K562 (cell line): ENCODE results near the gene NEUROD2. TPM values are rescaled to one million over a fixed set of nuclear protein-coding genes. Genes with fewer than 3 reads are reported as not detected.

Experiments used
- BCOR ChIP-seq: fragments of 450-650 bp; IDR thresholded peaks from 2 replicates; pipeline ENCODE4 v1.6.1; 2016
- FUS ChIP-seq: fragments of 200-400 bp; formaldehyde crosslinking; optimal IDR thresholded peaks from 2 replicates; pipeline ENCODE3; 2017; ENCODE audit warnings: low read depth, low read length
- JUN ChIP-seq, 2 experiments: sonication (generic) in 1 of 2; formaldehyde crosslinking in 1 of 2; IDR thresholded peaks; 2 replicates each; pipeline versions ENCODE4 v1.6.1 to v1.8.0; 2012 to 2022; ENCODE audit warnings: borderline replicate concordance in 2 of 2, mild to moderate bottlenecking in 2 of 2, improper control_type of control experiment in 1 of 2, low read depth in 1 of 2, low read length in 1 of 2, missing genetic modification reagents in 1 of 2
- MGA ChIP-seq: fragments of 450-650 bp; IDR thresholded peaks from 2 replicates; pipeline ENCODE4 v1.6.1; 2016; ENCODE audit warnings: mild to moderate bottlenecking, moderate library complexity
- PKNOX1 ChIP-seq: fragments of 450-650 bp; IDR thresholded peaks from 2 replicates; pipeline ENCODE4 v1.6.1; 2016
- SIN3A ChIP-seq, 2 experiments: fragments of 150-350 bp in 1 of 2; IDR thresholded peaks; 2 replicates each; pipeline ENCODE4 v1.6.1; 2011 to 2016; ENCODE audit warnings: borderline replicate concordance in 2 of 2, low read depth in 2 of 2, low read length in 2 of 2, mild to moderate bottlenecking in 2 of 2, moderate library complexity in 2 of 2; ENCODE audit not compliant: control insufficient read depth in 1 of 2
- SIRT6 ChIP-seq: IDR thresholded peaks from one replicate; pipeline ENCODE4 v1.6.1; 2012; ENCODE audit warnings: low read depth, mild to moderate bottlenecking, control low read depth, inconsistent platforms, low read length, moderate library complexity
- ZKSCAN8 ChIP-seq: fragments of 200-800 bp; sonication (Bioruptor generic); IDR thresholded peaks from 2 replicates; pipeline ENCODE4 v1.6.1; 2016; ENCODE audit warnings: missing genetic modification characterization, missing compliant biosample characterization
- ZNF3 ChIP-seq: fragments of 250-450 bp; sonication (Bioruptor Pico); IDR thresholded peaks from 2 replicates; pipeline ENCODE4 v1.5.0; 2021; ENCODE audit warnings: mild to moderate bottlenecking, moderate library complexity
- ZNF408 ChIP-seq: fragments of 250-450 bp; sonication (Bioruptor Pico); IDR thresholded peaks from 2 replicates; pipeline ENCODE4 v1.4.0; 2020; ENCODE audit warnings: low read depth, mild to moderate bottlenecking, moderate library complexity
- polyA plus RNA-seq, 8 experiments: library from polyadenylated mRNA; depleted of rRNA in 4 of 8; stranded (reverse) in 5 of 8; unstranded in 3 of 8; fragments of >200 nt; fragmentation: Nextera tagmentation in 2 of 8; fragmentation: Illumina TruSeq in 1 of 8; extraction: Ambion mirVana in 2 of 8; extraction: Trizol in 1 of 8; gene quantifications; 2 replicates each; pipeline versions ENCODE4 v1.2.1 to v1.2.3, GENCODE V29; 2011 to 2014; ENCODE audit warnings: inconsistent platforms in 1 of 8, missing spikeins in 1 of 8
- total RNA-seq, 7 experiments: library from RNA; depleted of rRNA in 6 of 7; stranded (reverse); fragments of >200 nt in 6 of 7; fragmentation: Illumina TruSeq in 2 of 7; extraction: Trizol in 2 of 7; gene quantifications; 2 replicates each; pipeline versions ENCODE4 v1.2.1 to v1.2.3, GENCODE V29; 2011 to 2021; ENCODE audit warnings: low replicate concordance in 1 of 7

NEUROD2 gene
- total and polyA plus RNA-seq, 9 of the 15 experiments (the other 6 are each of a cell fraction or from before 2014, with no cell fraction given) = not detected

- TF ChIP-seq MGA = no peak
- TF ChIP-seq PKNOX1 = no peak
- TF ChIP-seq ZNF3 (CRISPR knock-in tag) = no peak
- no peak for TF ChIP-seq SIRT6
- TF ChIP-seq JUN (IDR thresholded peaks at IDR 0.05; ENCODE audit: borderline replicate concordance, low read depth, low read length) = no peak
- no peak for TF ChIP-seq JUN (CRISPR knock-in tag; IDR thresholded peaks at IDR 0.05; ENCODE audit: borderline replicate concordance)
- TF ChIP-seq BCOR = no peak
- TF ChIP-seq FUS = no peak
- no peak for TF ChIP-seq SIN3A (IDR thresholded peaks at IDR 0.05; ENCODE audit: borderline replicate concordance in 2 of 2, control insufficient read depth in 1 of 2, low read depth in 2 of 2, low read length in 2 of 2)
- TF ChIP-seq ZNF408 (CRISPR knock-in tag) = no peak
- TF ChIP-seq ZKSCAN8 (CRISPR knock-in tag) = no peak
Measured at GRCh38 chr17:39596543-39597267, 11.0 kb downstream of the NEUROD2 start (continued).
